ENCODE results near the gene UBA5.

The UBA5 gene

GRCh38 chr3:132650153-132650552, 10.0 kb upstream of the UBA5 start:
- DNase-seq (ENCODE audit: low read depth), result no peak
- no peak for TF ChIP-seq CTCF (IDR thresholded peaks at IDR 0.05; ENCODE audit: insufficient read depth, low read depth, low read length, missing control alignments)
- H3K4me3 ChIP-seq (ENCODE audit: low read depth, low read length), result no peak overlapping the region

GRCh38 chr3:132652640-132653270, 7.4 kb upstream of the UBA5 start:
- DNase-seq (ENCODE audit: low read depth), result no peak
- TF ChIP-seq CTCF (IDR thresholded peaks at IDR 0.05; ENCODE audit: insufficient read depth, low read depth, low read length, missing control alignments), result no peak
- H3K4me3 ChIP-seq (ENCODE audit: low read depth, low read length), result no peak overlapping the region

- no peak for DNase-seq (ENCODE audit: low read depth)
- TF ChIP-seq CTCF (IDR thresholded peaks at IDR 0.05; ENCODE audit: insufficient read depth, low read depth, low read length, missing control alignments), result no peak
- no peak overlapping the region for H3K4me3 ChIP-seq (ENCODE audit: low read depth, low read length)
These were observed 5.9 kb upstream of the UBA5 start for GRCh38 chr3:132654190-132654589.

- no peak for TF ChIP-seq CTCF (IDR thresholded peaks at IDR 0.05; ENCODE audit: insufficient read depth, low read depth, low read length, missing control alignments)
These were observed 5.4 kb upstream of the UBA5 start for GRCh38 chr3:132654721-132655120.

GRCh38 chr3:132655471-132655870, 4.7 kb upstream of the UBA5 start:
- H3K4me3 ChIP-seq (ENCODE audit: low read depth, low read length), result no peak overlapping the region
- no peak for TF ChIP-seq CTCF (IDR thresholded peaks at IDR 0.05; ENCODE audit: insufficient read depth, low read depth, low read length, missing control alignments)
- DNase-seq (ENCODE audit: low read depth), result no peak

More at GRCh38 chr3:132654721-132655120, 5.4 kb upstream of the UBA5 start:
- no peak for DNase-seq (ENCODE audit: low read depth)
- H3K4me3 ChIP-seq (ENCODE audit: low read depth, low read length), result no peak overlapping the region

- peak overlapping the region; percentile 58 for H3K4me3 ChIP-seq (ENCODE audit: low read depth, low read length)
- DNase-seq (ENCODE audit: low read depth), result no peak
- no peak for TF ChIP-seq CTCF (IDR thresholded peaks at IDR 0.05; ENCODE audit: insufficient read depth, low read depth, low read length, missing control alignments)
These were observed 2.0 kb upstream of the UBA5 start for GRCh38 chr3:132657869-132658747.

All from GM12865 (cell line).